GM12892 (cell line): ENCODE data around the gene GSTM5.

Experiments used
- POLR2A ChIP-seq: IDR thresholded peaks from 2 replicates; pipeline ENCODE4 v1.6.1; 2011; ENCODE audit warnings: low read depth, low read length, control low read depth
- TAF1 ChIP-seq: IDR thresholded peaks from 2 replicates; pipeline ENCODE4 v1.6.1; 2011; ENCODE audit warnings: low read depth, mild to moderate bottlenecking, control low read depth, low read length, borderline replicate concordance

- no peak for TF ChIP-seq POLR2A
- TF ChIP-seq TAF1 = no peak
Measured at GRCh38 chr1:109762039-109762585, 50.1 kb downstream of the GSTM5 start.
